ENCODE results near the gene FAM13A. TPM values are rescaled to one million over a fixed set of nuclear protein-coding genes. Genes with fewer than 3 reads are reported as not detected.
"Not testable (repeated sequence)": the region's sequence is repeated elsewhere in the genome, so short reads cannot be mapped to it uniquely, and the experiment has no call there.

The FAM13A gene
- total and polyA plus RNA-seq, 10 of the 15 experiments (the other 5 are each of a cell fraction or from before 2014, with no cell fraction given) = 0.05 to 1.8 (median 0.27) TPM; not detected in 1

DNA sequence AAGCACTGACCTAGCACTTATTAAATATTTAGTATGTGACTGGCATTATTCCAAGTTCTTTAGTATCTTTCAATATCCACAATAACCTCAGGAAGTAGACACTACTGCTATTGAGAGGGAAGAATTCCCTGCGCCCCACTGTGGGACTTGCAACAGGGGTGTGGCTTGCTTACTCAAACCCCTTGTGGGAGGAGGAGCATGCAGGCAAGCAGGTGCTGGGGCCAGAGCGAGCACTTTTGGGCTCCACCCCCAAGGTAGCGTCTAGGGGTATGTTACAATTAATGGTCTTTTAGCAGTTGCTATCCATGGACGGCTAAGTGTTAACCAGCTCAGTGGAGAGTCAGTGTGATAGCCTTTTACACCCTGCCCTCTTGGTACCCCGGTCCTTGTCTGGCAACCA, 50.7 kb downstream of the FAM13A start:
- 61% methylated on average over 5 of the region's 5 CpGs for WGBS (ENCODE audit: insufficient coverage, insufficient replicate concordance, low lambda C conversion rate, missing lambda C conversion rate)
- no peak overlapping the region for H3K9ac ChIP-seq (ENCODE audit: control insufficient read depth, insufficient read depth, low read length)
- H3K36me3 ChIP-seq (ENCODE audit: control insufficient read depth in 2 of 2, insufficient read depth in 2 of 2, low read length in 1 of 2) = no peaks in the 10 kb centered on the region; a peak in 1 of 4 replicates
- no peak overlapping the region for H3K4me3 ChIP-seq
- intact Hi-C loops (cut with micrococcal nuclease; ENCODE audit: unreplicated experiment) = no loop called here
- no peaks in the 10 kb centered on the region for H3K27me3 ChIP-seq (replicated peaks in 1 of 2; ENCODE audit: control insufficient read depth in 2 of 2, insufficient read depth in 2 of 2, low read length in 1 of 2)
- CTCF ChIA-PET = interaction anchor here (1.2 to 3.3 kb wide), 2 partner anchors 17 to 188 kb away, joined by 3 to 18 read pairs; no protein-coding TSS in a partner anchor
- no peak for TF ChIP-seq ZSCAN29 (IDR thresholded peaks at IDR 0.05)
- no peak for TF ChIP-seq SP1 (IDR thresholded peaks at IDR 0.05; ENCODE audit: low read depth, low read length)
- TF ChIP-seq POLR2AphosphoS2 (IDR thresholded peaks at IDR 0.05; ENCODE audit: low read depth, low read length) = no peak
- TF ChIP-seq ZBTB40 (IDR thresholded peaks at IDR 0.05; ENCODE audit: borderline replicate concordance) = no peak
- TF ChIP-seq ZBTB4 (CRISPR knock-in tag; IDR thresholded peaks at IDR 0.05) = no peak
- H3K9me3 ChIP-seq (replicated peaks; ENCODE audit: control insufficient read depth, insufficient read depth, low read length) = no peaks in the 10 kb centered on the region
- H3K4me1 ChIP-seq (ENCODE audit: control insufficient read depth, insufficient read depth, low read length) = no peaks in the 10 kb centered on the region
- H2AFZ ChIP-seq (ENCODE audit: control insufficient read depth, low read depth, low read length) = no peak overlapping the region
- POLR2A ChIA-PET = no interaction called here
- RAD21 ChIA-PET (ENCODE audit: unreplicated experiment) = interaction anchor here (1.1 to 1.6 kb wide), 2 partner anchors 16 to 190 kb away, joined by 3 to 4 read pairs; no protein-coding TSS in a partner anchor
- in situ Hi-C loops (cut with MboI) = no loop called here
- ATAC-seq (no peak), DNase-seq (ENCODE audit: low read depth, low spot score) (no peak), FAIRE-seq (no peak)
- BruUV-seq (replicated peaks) = no TSS peak
- no peak overlapping the region for H3K27ac ChIP-seq (ENCODE audit: control insufficient read depth, insufficient read depth)
- no peaks in the 10 kb centered on the region for H4K20me1 ChIP-seq (ENCODE audit: control insufficient read depth, insufficient read depth)
- SMC1A ChIA-PET (ENCODE audit: uncharacterized antibody, unreplicated experiment) = interaction anchor here (1.4 to 4.5 kb wide), 3 partner anchors 15 to 56 kb away, joined by 3 to 28 read pairs (median 4); no protein-coding TSS in a partner anchor
- H3K79me2 ChIP-seq (ENCODE audit: control insufficient read depth, insufficient read depth, low read length) = no peaks in the 10 kb centered on the region
- no peak overlapping the region for H3K4me2 ChIP-seq (ENCODE audit: control insufficient read depth, insufficient read depth)

DNA sequence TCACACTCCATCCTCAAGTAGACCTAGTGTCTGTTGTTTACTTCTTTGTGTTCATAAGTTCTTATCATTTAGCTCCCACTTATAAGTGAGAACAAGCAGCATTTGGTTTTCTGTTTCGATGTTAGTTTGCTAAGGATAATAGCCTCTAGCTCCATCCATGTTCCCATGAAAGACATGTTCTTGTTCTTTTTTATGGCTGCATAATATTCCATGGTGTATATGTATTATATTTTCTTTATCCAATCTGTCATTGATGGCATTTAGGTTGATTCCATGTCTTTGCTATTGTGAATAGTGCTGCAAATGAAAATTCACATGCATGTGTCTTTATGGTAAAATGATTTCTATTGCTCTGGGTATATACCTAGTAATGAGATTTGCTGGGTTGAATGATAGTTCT, 51.9 kb downstream of the FAM13A start:
- H3K9me3 ChIP-seq (replicated peaks; ENCODE audit: control insufficient read depth, insufficient read depth, low read length); H2AFZ ChIP-seq (ENCODE audit: control insufficient read depth, low read depth, low read length); POLR2A ChIA-PET; H3K27me3 ChIP-seq (replicated peaks in 1 of 2; ENCODE audit: control insufficient read depth in 2 of 2, insufficient read depth in 2 of 2, low read length in 1 of 2); H3K4me1 ChIP-seq (ENCODE audit: control insufficient read depth, insufficient read depth, low read length); intact Hi-C loops (cut with micrococcal nuclease; ENCODE audit: unreplicated experiment); FAIRE-seq; in situ Hi-C loops (cut with MboI); DNase-seq (ENCODE audit: low read depth, low spot score); H3K4me3 ChIP-seq; ATAC-seq; H3K9ac ChIP-seq (ENCODE audit: control insufficient read depth, insufficient read depth, low read length); H3K79me2 ChIP-seq (ENCODE audit: control insufficient read depth, insufficient read depth, low read length); H3K27ac ChIP-seq (ENCODE audit: control insufficient read depth, insufficient read depth); H3K4me2 ChIP-seq (ENCODE audit: control insufficient read depth, insufficient read depth); H3K36me3 ChIP-seq (ENCODE audit: control insufficient read depth in 2 of 2, insufficient read depth in 2 of 2, low read length in 1 of 2); BruUV-seq (replicated peaks); H4K20me1 ChIP-seq (ENCODE audit: control insufficient read depth, insufficient read depth): not testable (repeated sequence)
- 53% methylated on average over 1 of the region's 1 CpG for WGBS (ENCODE audit: insufficient coverage, insufficient replicate concordance, low lambda C conversion rate, missing lambda C conversion rate)
- ChIA-PET RAD21 (ENCODE audit: unreplicated experiment) (interaction anchor here (1.1 kb wide), 1 partner anchor 18 kb away, joined by 3 read pairs; no protein-coding TSS in a partner anchor), CTCF (interaction anchor here (1.2 to 3.3 kb wide), 3 partner anchors 18 to 187 kb away, joined by 3 to 18 read pairs (median 6); no protein-coding TSS in a partner anchor), SMC1A (ENCODE audit: uncharacterized antibody, unreplicated experiment) (interaction anchor here (0.9 to 4.5 kb wide), 4 partner anchors 13 to 185 kb away, joined by 3 to 28 read pairs (median 4); no protein-coding TSS in a partner anchor)

Measured in GM12878 (cell line).